IPS-18c (cell line): Measurements from ENCODE around the gene HSD17B8.
"Not testable (repeated sequence)": the region's sequence is repeated elsewhere in the genome, so short reads cannot be mapped to it uniquely, and the experiment has no call there.

ENCODE experiments used
- H3K4me3 ChIP-seq: 2 replicates; pipeline ENCODE4 v1.7.0; 2013; ENCODE audit warnings: low read depth, mild to moderate bottlenecking, low read length, moderate library complexity; ENCODE audit not compliant: insufficient read depth
- H3K9me3 ChIP-seq: one replicate; pipeline ENCODE4 v1.6.1; 2013; ENCODE audit warnings: mild to moderate bottlenecking, low read length, moderate library complexity; ENCODE audit not compliant: control insufficient read depth, insufficient read depth

HSD17B8 gene

GRCh38 chr6:33211136-33211535 lies 6.7 kb downstream of the HSD17B8 start:
- peaks cover 2% of the 10 kb centered on the region for H3K9me3 ChIP-seq
- H3K4me3 ChIP-seq = no peak overlapping the region

GRCh38 chr6:33211666-33212422 lies 7.4 kb downstream of the HSD17B8 start:
- Histone ChIP-seq H3K4me3 (no peak overlapping the region), H3K9me3 (peaks cover 2% of the 10 kb centered on the region)

- H3K4me3 ChIP-seq = peak overlapping the region; percentile 70
- H3K9me3 ChIP-seq = peaks cover 4% of the 10 kb centered on the region
Observed at GRCh38 chr6:33212857-33213165, 8.4 kb downstream of the HSD17B8 start.

GRCh38 chr6:33213166-33213988 lies 8.9 kb downstream of the HSD17B8 start:
- Histone ChIP-seq H3K9me3 (peaks cover 4% of the 10 kb centered on the region), H3K4me3 (peak overlapping the region; percentile 70)

GRCh38 chr6:33213989-33214335 lies 9.5 kb downstream of the HSD17B8 start:
- Histone ChIP-seq H3K4me3 (peak overlapping the region; percentile 70), H3K9me3 (peaks cover 4% of the 10 kb centered on the region)

- H3K9me3 ChIP-seq = peaks cover 4% of the 10 kb centered on the region
- no peak overlapping the region for H3K4me3 ChIP-seq
Observed at GRCh38 chr6:33215271-33216116, 11.0 kb downstream of the HSD17B8 start.

- Histone ChIP-seq H3K4me3 (no peak overlapping the region), H3K9me3 (peaks cover 4% of the 10 kb centered on the region)
Observed at GRCh38 chr6:33216117-33216649, 11.7 kb downstream of the HSD17B8 start.

GRCh38 chr6:33217246-33217645 lies 12.8 kb downstream of the HSD17B8 start:
- no peak overlapping the region for H3K4me3 ChIP-seq
- peaks cover 4% of the 10 kb centered on the region for H3K9me3 ChIP-seq

GRCh38 chr6:33217681-33218080 lies 13.2 kb downstream of the HSD17B8 start:
- Histone ChIP-seq H3K4me3 (no peak overlapping the region), H3K9me3 (peaks cover 4% of the 10 kb centered on the region)

GRCh38 chr6:33226503-33227120 lies 22.2 kb downstream of the HSD17B8 start:
- H3K9me3 ChIP-seq, H3K4me3 ChIP-seq: not testable (repeated sequence)

GRCh38 chr6:33235221-33235634 lies 30.8 kb downstream of the HSD17B8 start:
- Histone ChIP-seq H3K4me3 (no peak overlapping the region), H3K9me3 (no peaks in the 10 kb centered on the region)

- Histone ChIP-seq H3K9me3 (no peaks in the 10 kb centered on the region), H3K4me3 (no peak overlapping the region)
Observed at GRCh38 chr6:33236328-33236727, 31.9 kb downstream of the HSD17B8 start.

GRCh38 chr6:33236852-33237251 lies 32.4 kb downstream of the HSD17B8 start:
- Histone ChIP-seq H3K4me3 (no peak overlapping the region), H3K9me3 (no peaks in the 10 kb centered on the region)

GRCh38 chr6:33237741-33238140 lies 33.3 kb downstream of the HSD17B8 start:
- H3K4me3 ChIP-seq = no peak overlapping the region
- H3K9me3 ChIP-seq = no peaks in the 10 kb centered on the region

- H3K9me3 ChIP-seq = no peaks in the 10 kb centered on the region
- no peak overlapping the region for H3K4me3 ChIP-seq
Observed at GRCh38 chr6:33241968-33242367, 37.5 kb downstream of the HSD17B8 start.

- Histone ChIP-seq H3K4me3 (no peak overlapping the region), H3K9me3 (no peaks in the 10 kb centered on the region)
Observed at GRCh38 chr6:33243476-33243875, 39.0 kb downstream of the HSD17B8 start.

- Histone ChIP-seq H3K9me3 (no peaks in the 10 kb centered on the region), H3K4me3 (peak overlapping the region; percentile 62)
Observed at GRCh38 chr6:33247977-33248642, 43.7 kb downstream of the HSD17B8 start.
